NB4 (cell line): ENCODE results near the gene SNAI1.

ENCODE experiments used
- CTCF ChIP-seq: IDR thresholded peaks from one replicate; pipeline ENCODE4 v1.5.1; 2012; ENCODE audit warnings: low read depth, low read length
- MYC ChIP-seq: IDR thresholded peaks from 2 replicates; pipeline ENCODE4 v1.6.1; 2011; ENCODE audit warnings: low read depth, low read length
- POLR2A ChIP-seq: IDR thresholded peaks from 2 replicates; pipeline ENCODE4 v1.6.1; 2011; ENCODE audit warnings: mild to moderate bottlenecking; ENCODE audit not compliant: insufficient read length; ENCODE audit errors: extremely low read depth

DNA sequence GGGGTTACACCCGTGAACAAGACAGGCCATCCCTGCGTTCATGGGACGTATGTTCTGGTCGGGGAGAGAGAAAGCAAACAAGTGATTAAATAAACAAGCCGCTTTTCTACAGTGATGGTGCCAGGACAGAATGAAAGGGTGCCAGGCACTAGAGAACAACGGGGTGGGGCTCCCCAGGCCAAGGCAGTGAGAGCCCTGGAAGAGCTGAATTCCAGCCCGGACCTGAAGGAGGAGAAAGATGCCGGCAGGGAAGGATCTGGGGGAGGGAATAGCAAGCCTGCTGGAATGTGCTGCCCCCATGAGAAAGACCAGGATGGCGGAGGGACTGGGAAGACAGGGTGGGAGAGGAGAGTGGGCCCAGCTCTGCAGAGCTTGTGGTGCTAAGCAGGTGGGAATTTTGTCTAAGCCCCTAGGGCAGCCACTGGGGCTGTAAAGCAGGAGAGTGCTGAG, 7.5 kb downstream of the SNAI1 start:
- TF ChIP-seq CTCF (no peak), MYC (no peak), POLR2A (no peak)
